D721Med (cell line): ENCODE measurements around the gene MCF2L.

Experiments used
- DNase-seq: peaks from one replicate; pipeline ENCODE4 v3.0.0; 2011; ENCODE audit warnings: low spot score; ENCODE audit not compliant: insufficient read length
- FAIRE-seq: peaks from 2 replicates; lab custom pipeline; 2011; peaks lifted over from hg19 to GRCh38; lab: Jason Lieb, UNC
- CTCF ChIP-seq: IDR thresholded peaks from 2 replicates; pipeline ENCODE4 v1.5.1; 2012; ENCODE audit warnings: mild to moderate bottlenecking, control low read depth; ENCODE audit not compliant: insufficient read depth; ENCODE audit errors: missing control alignments

The MCF2L gene

GRCh38 chr13:113087923-113088690 is 119.1 kb downstream of the MCF2L start:
- no peak for TF ChIP-seq CTCF
- DNase-seq (no peak), FAIRE-seq (no peak)

- no peak for FAIRE-seq
- DNase-seq: no peak
Measured at GRCh38 chr13:113088691-113089020, 119.6 kb downstream of the MCF2L start.

GRCh38 chr13:113089693-113090414 is 120.8 kb downstream of the MCF2L start:
- FAIRE-seq: no peak
- TF ChIP-seq CTCF: no peak

More at GRCh38 chr13:113088691-113089020, 119.6 kb downstream of the MCF2L start:
- TF ChIP-seq CTCF: no peak

GRCh38 chr13:113090415-113090770 is 121.4 kb downstream of the MCF2L start:
- no peak for TF ChIP-seq CTCF
- FAIRE-seq (no peak), DNase-seq (no peak)

More at GRCh38 chr13:113089693-113090414, 120.8 kb downstream of the MCF2L start:
- no peak for DNase-seq

- no peak for DNase-seq
- FAIRE-seq: no peak
- no peak for TF ChIP-seq CTCF
Measured at GRCh38 chr13:113090806-113091205, 121.8 kb downstream of the MCF2L start.

- no peak for DNase-seq
- TF ChIP-seq CTCF: no peak
- FAIRE-seq: no peak
Measured at GRCh38 chr13:113091211-113091771, 122.3 kb downstream of the MCF2L start.
